H1 (cell line): ENCODE measurements around the gene ARMC9. TPM values are rescaled to one million over a fixed set of nuclear protein-coding genes. Genes with fewer than 3 reads are reported as not detected.

Source experiments
- CTCF ChIA-PET: fragments of 300-600 bp; sonication (Branson Sonifier 250); formaldehyde crosslinking; loops from one replicate; lab custom pipeline; 2021; ENCODE audit not compliant: partially characterized antibody; lab: Charles Lee
- POLR2A ChIA-PET: fragments of 300-600 bp; sonication (Branson Sonifier 250); formaldehyde crosslinking; loops from one replicate; lab custom pipeline; 2021; ENCODE audit warnings: inconsistent platforms; ENCODE audit not compliant: partially characterized antibody; lab: Charles Lee
- DNase-seq, 2 experiments: peaks; one replicate each; pipeline versions ENCODE4 v3.0.0 to v3.0.0-alpha.2; 2010 to 2022; ENCODE audit warnings: low spot score in 2 of 2, low read depth in 1 of 2, mixed read lengths in 1 of 2
- FAIRE-seq: peaks from 2 replicates; lab custom pipeline; 2011; peaks lifted over from hg19 to GRCh38; lab: Jason Lieb, UNC
- H2AFZ ChIP-seq: 2 replicates; pipeline ENCODE4 v1.8.1; 2012; ENCODE audit warnings: low read length, inconsistent platforms
- H2AK5ac ChIP-seq: 2 replicates; pipeline ENCODE4 v1.6.1; 2013; ENCODE audit warnings: low read depth, low read length
- H2BK120ac ChIP-seq: replicated peaks from 2 replicates; pipeline ENCODE3; 2013; ENCODE audit warnings: low read depth, low read length, inconsistent platforms
- H2BK12ac ChIP-seq: 2 replicates; pipeline ENCODE4 v1.6.1; 2013; ENCODE audit warnings: low read depth, low read length
- H2BK15ac ChIP-seq: 2 replicates; pipeline ENCODE4 v1.6.1; 2013; ENCODE audit warnings: low read length
- H2BK20ac ChIP-seq: 2 replicates; pipeline ENCODE4 v1.6.1; 2013; ENCODE audit warnings: low read length
- H2BK5ac ChIP-seq: 2 replicates; pipeline ENCODE4 v1.6.1; 2013; ENCODE audit warnings: low read depth, low read length
- H3K14ac ChIP-seq: 2 replicates; pipeline ENCODE4 v1.6.1; 2013; ENCODE audit warnings: inconsistent platforms; ENCODE audit not compliant: insufficient read length
- H3K18ac ChIP-seq: 2 replicates; pipeline ENCODE4 v1.6.1; 2013; ENCODE audit warnings: low read length; ENCODE audit errors: extremely low read depth
- H3K23ac ChIP-seq: 2 replicates; pipeline ENCODE4 v1.6.1; 2013; ENCODE audit warnings: inconsistent platforms; ENCODE audit not compliant: insufficient read length
- H3K23me2 ChIP-seq: 2 replicates; pipeline ENCODE4 v1.6.1; 2013; ENCODE audit warnings: low read depth, low read length
- H3K27ac ChIP-seq: 2 replicates; pipeline ENCODE4 v1.6.1; 2011; ENCODE audit warnings: low read depth, low read length, inconsistent platforms
- H3K27me3 ChIP-seq, 4 experiments: replicated peaks in 1 of 4; 1 replicate in 1 of 4; 2 replicates in 3 of 4; pipeline versions ENCODE4 v1.6.1 to v1.8.1; 2011 to 2013; ENCODE audit warnings: low read length in 3 of 4, mild to moderate bottlenecking in 3 of 4, inconsistent platforms in 2 of 4, mixed read lengths in 2 of 4, moderate library complexity in 1 of 4; ENCODE audit not compliant: control insufficient read depth in 3 of 4, insufficient read depth in 3 of 4; ENCODE audit errors: extremely low read depth in 1 of 4
- H3K36me3 ChIP-seq, 4 experiments: 2 replicates each; pipeline versions ENCODE4 v1.6.1 to v1.8.1; 2011 to 2013; ENCODE audit warnings: mild to moderate bottlenecking in 4 of 4, low read length in 3 of 4, moderate library complexity in 2 of 4, control low read depth in 1 of 4, inconsistent platforms in 1 of 4; ENCODE audit not compliant: insufficient read depth in 4 of 4, control insufficient read depth in 2 of 4
- H3K4ac ChIP-seq: replicated peaks from 2 replicates; pipeline ENCODE3; 2013; ENCODE audit warnings: low read length, low read depth, mixed read lengths, inconsistent platforms; ENCODE audit not compliant: insufficient read length
- H3K4me1 ChIP-seq, 4 experiments: replicated peaks in 1 of 4; 1 replicate in 1 of 4; 2 replicates in 3 of 4; pipeline versions ENCODE4 v1.6.1 to v1.8.1; 2011 to 2013; ENCODE audit warnings: low read length in 3 of 4, inconsistent platforms in 2 of 4, mixed read lengths in 1 of 4; ENCODE audit not compliant: insufficient read depth in 4 of 4, control insufficient read depth in 3 of 4
- H3K4me2 ChIP-seq, 2 experiments: 2 replicates each; pipeline versions ENCODE4 v1.6.1 to v1.8.1; 2011 to 2013; ENCODE audit warnings: low read depth in 2 of 2, low read length in 2 of 2, control low read depth in 1 of 2, inconsistent platforms in 1 of 2, mild to moderate bottlenecking in 1 of 2; ENCODE audit not compliant: insufficient read depth in 1 of 2
- H3K4me3 ChIP-seq, 4 experiments: fragments of 200-600, 300-600 bp in 1 of 4; sonication (generic), shearing (Covaris generic), sonication (Bioruptor Twin) in 1 of 4; 2 replicates each; pipeline versions ENCODE4 v1.5.1 to v1.8.1; 2011 to 2016; ENCODE audit warnings: low read length in 4 of 4, low read depth in 3 of 4, control low read depth in 2 of 4, inconsistent platforms in 2 of 4, mild to moderate bottlenecking in 2 of 4, mixed read lengths in 1 of 4, moderate library complexity in 1 of 4; ENCODE audit not compliant: insufficient read depth in 2 of 4; ENCODE audit errors: extremely low read depth in 1 of 4
- H3K56ac ChIP-seq: replicated peaks from 2 replicates; pipeline ENCODE3; 2013; ENCODE audit warnings: low read depth, mild to moderate bottlenecking, mixed read lengths, low read length, inconsistent platforms; ENCODE audit not compliant: insufficient read length
- H3K79me1 ChIP-seq: 2 replicates; pipeline ENCODE4 v1.6.1; 2013; ENCODE audit warnings: low read depth, low read length, control low read depth
- H3K79me2 ChIP-seq, 2 experiments: 2 replicates each; pipeline versions ENCODE4 v1.6.1 to v1.8.1; 2012 to 2013; ENCODE audit warnings: low read length in 2 of 2, mild to moderate bottlenecking in 2 of 2, inconsistent platforms in 1 of 2; ENCODE audit not compliant: insufficient read depth in 2 of 2, control insufficient read depth in 1 of 2
- H3K9ac ChIP-seq, 4 experiments: replicated peaks in 1 of 4; 1 replicate in 1 of 4; 2 replicates in 3 of 4; pipeline versions ENCODE4 v1.6.1 to v1.8.1; 2011 to 2013; ENCODE audit warnings: low read depth in 3 of 4, low read length in 3 of 4, control low read depth in 2 of 4, mild to moderate bottlenecking in 2 of 4, moderate library complexity in 2 of 4, inconsistent platforms in 1 of 4; ENCODE audit errors: extremely low read depth in 1 of 4
- H3K9me3 ChIP-seq, 2 experiments: 2 replicates each; pipeline versions ENCODE4 v1.6.1 to v1.8.1; 2012 to 2013; ENCODE audit warnings: mild to moderate bottlenecking in 2 of 2, moderate library complexity in 2 of 2, control low read depth in 1 of 2, inconsistent platforms in 1 of 2, low read depth in 1 of 2, low read length in 1 of 2, mixed read lengths in 1 of 2; ENCODE audit not compliant: insufficient read depth in 2 of 2
- H4K20me1 ChIP-seq, 2 experiments: replicated peaks in 1 of 2; 2 replicates each; pipeline versions ENCODE3 to v1.8.1; 2011 to 2013; ENCODE audit warnings: inconsistent platforms in 2 of 2, low read length in 2 of 2, mild to moderate bottlenecking in 1 of 2; ENCODE audit not compliant: insufficient read depth in 2 of 2, control insufficient read depth in 1 of 2
- H4K5ac ChIP-seq: 2 replicates; pipeline ENCODE4 v1.6.1; 2013; ENCODE audit warnings: low read length, low read depth, mixed read lengths, inconsistent platforms; ENCODE audit not compliant: insufficient read length
- H4K8ac ChIP-seq: 2 replicates; pipeline ENCODE4 v1.8.0; 2013; ENCODE audit warnings: mild to moderate bottlenecking, moderate library complexity, low read length, inconsistent platforms; ENCODE audit not compliant: insufficient read depth; ENCODE audit errors: extremely low read depth
- H4K91ac ChIP-seq: replicated peaks from 2 replicates; pipeline ENCODE3; 2013; ENCODE audit warnings: low read length, mixed read lengths, inconsistent platforms; ENCODE audit not compliant: insufficient read length
- CBX5 ChIP-seq: fragments of 300-800, 300-1000 bp; sonication (generic); IDR thresholded peaks from 2 replicates; pipeline ENCODE4 v1.7.1; 2016; ENCODE audit warnings: antibody characterized with exemption, low read length, low read depth
- CEBPB ChIP-seq: IDR thresholded peaks from 2 replicates; pipeline ENCODE4 v1.6.1; 2012; ENCODE audit warnings: low read depth, low read length
- CTBP2 ChIP-seq: IDR thresholded peaks from 2 replicates; pipeline ENCODE4 v1.7.0; 2011; ENCODE audit warnings: borderline replicate concordance, mild to moderate bottlenecking, moderate library complexity, mixed read lengths, low read length; ENCODE audit not compliant: insufficient read depth, insufficient read length
- EP300 ChIP-seq, 2 experiments: IDR thresholded peaks; 1 replicate in 1 of 2; 2 replicates in 1 of 2; pipeline ENCODE4 v1.6.1; 2011 to 2012; ENCODE audit warnings: low read depth in 2 of 2, low read length in 2 of 2, mild to moderate bottlenecking in 2 of 2, borderline replicate concordance in 1 of 2, inconsistent platforms in 1 of 2, moderate library complexity in 1 of 2
- FOSL1 ChIP-seq: IDR thresholded peaks from 2 replicates; pipeline ENCODE4 v1.6.1; 2011; ENCODE audit warnings: mild to moderate bottlenecking, low read depth, low read length, moderate library complexity; ENCODE audit not compliant: insufficient read depth
- HDAC2 ChIP-seq, 2 experiments: fragments of 300-600 bp in 1 of 2; sonication (generic) in 1 of 2; IDR thresholded peaks; 2 replicates each; pipeline ENCODE4 v1.6.1; 2011 to 2012; ENCODE audit warnings: low read depth in 2 of 2, low read length in 2 of 2, mild to moderate bottlenecking in 2 of 2, moderate library complexity in 2 of 2, borderline replicate concordance in 1 of 2, inconsistent platforms in 1 of 2
- HDAC6 ChIP-seq: IDR thresholded peaks from one replicate; pipeline ENCODE4 v1.7.1; 2012; ENCODE audit warnings: low read depth, mild to moderate bottlenecking, inconsistent platforms, low read length, moderate library complexity
- JUND ChIP-seq: IDR thresholded peaks from 2 replicates; pipeline ENCODE4 v1.6.1; 2011; ENCODE audit warnings: mild to moderate bottlenecking, improper control_type of control experiment, low read length
- KDM4A ChIP-seq: IDR thresholded peaks from one replicate; pipeline ENCODE4 v1.7.1; 2012; ENCODE audit warnings: low read depth, mild to moderate bottlenecking, moderate library complexity, low read length, inconsistent platforms; ENCODE audit not compliant: severe bottlenecking
- KDM5A ChIP-seq: fragments of 200-600 bp; IDR thresholded peaks from 2 replicates; pipeline ENCODE4 v1.7.1; 2012; ENCODE audit warnings: mild to moderate bottlenecking, low read length, inconsistent platforms, mixed read lengths
- NRF1 ChIP-seq: IDR thresholded peaks from 2 replicates; pipeline ENCODE4 v1.6.1; 2011; ENCODE audit warnings: mild to moderate bottlenecking, low read depth, low read length, improper control_type of control experiment
- SIX5 ChIP-seq: IDR thresholded peaks from 2 replicates; pipeline ENCODE4 v1.6.1; 2011; ENCODE audit warnings: mild to moderate bottlenecking, low read depth, low read length
- YY1 ChIP-seq: IDR thresholded peaks from 2 replicates; pipeline ENCODE4 v1.6.1; 2011; ENCODE audit warnings: low read depth, mild to moderate bottlenecking, low read length
- WGBS, 2 experiments: shearing (Covaris generic) in 1 of 2; methylation state at CpG; one replicate each; pipeline versions ENCODE4 v1.1.6 to v1.1.7; 2013 to 2015; ENCODE audit warnings: low lambda C conversion rate in 2 of 2, mixed read lengths in 2 of 2, inconsistent platforms in 1 of 2, low coverage in 1 of 2, missing lambda C conversion rate in 1 of 2; ENCODE audit not compliant: insufficient replicate concordance in 2 of 2, insufficient coverage in 1 of 2, insufficient read length in 1 of 2; ENCODE audit errors: extremely low coverage in 1 of 2, missing lambda C conversion rate in 1 of 2; 5-methylcytosine and 5-hydroxymethylcytosine counted together
- polyA plus RNA-seq, 7 experiments: library from polyadenylated mRNA; depleted of rRNA in 3 of 7; stranded (reverse) in 5 of 7; unstranded in 2 of 7; fragments of >200 nt in 5 of 7; fragments of 200-250 nt in 2 of 7; gene quantifications; 1 replicate in 5 of 7; 2 replicates in 1 of 7; 4 replicates in 1 of 7; pipeline versions ENCODE4 v1.2.1 to v1.2.3, GENCODE V29; 2011 to 2013; ENCODE audit warnings: missing spikeins in 2 of 7, mixed read lengths in 2 of 7
- total RNA-seq: library from RNA; stranded (reverse); fragmentation: NEBNext Ultra II Directional; extraction: Animal tissue kit (Norgen Biotek cat#: 25700); gene quantifications from 2 replicates; pipeline ENCODE4 v1.2.1, GENCODE V29; 2021

ARMC9 gene
- total and polyA plus RNA-seq, 2 of the 8 experiments (the other 6 are each of a cell fraction or from before 2014, with no cell fraction given): 23.2 to 36.1 TPM

GRCh38 chr2:231210782-231211181 is 12.4 kb downstream of the ARMC9 start:
- H3K4me3 ChIP-seq: no peak overlapping the region
- no peak overlapping the region for H2AFZ ChIP-seq
- no peak overlapping the region for H2BK20ac ChIP-seq
- no peaks in the 10 kb centered on the region for H3K27me3 ChIP-seq
- no peaks in the 10 kb centered on the region for H3K4me1 ChIP-seq
- H3K79me2 ChIP-seq: no peaks in the 10 kb centered on the region
- no peak overlapping the region for H4K91ac ChIP-seq
- no peaks in the 10 kb centered on the region for H4K20me1 ChIP-seq
- DNase-seq: no peak
- no peak overlapping the region for H3K9ac ChIP-seq
- H3K23me2 ChIP-seq: no peaks in the 10 kb centered on the region
- H3K4ac ChIP-seq: no peak overlapping the region
- peaks cover 2 to 37% (median 16%) of the 10 kb centered on the region in 4 experiments; a peak in 7 of 8 replicates for H3K36me3 ChIP-seq
- ChIA-PET POLR2A (interaction anchor here (0.8 to 1.1 kb wide), 2 partner anchors 9 to 155 kb away, joined by 3 read pairs; no protein-coding TSS in a partner anchor), CTCF (interaction anchor here (0.8 to 2.0 kb wide), 6 partner anchors 9 to 80 kb away, joined by 3 to 11 read pairs (median 4); no protein-coding TSS in a partner anchor)
- no peak overlapping the region for H3K27ac ChIP-seq
- H3K14ac ChIP-seq: no peak overlapping the region
- no peak overlapping the region for H2AK5ac ChIP-seq
- H4K5ac ChIP-seq: no peak overlapping the region
- FAIRE-seq: no peak
- no peak overlapping the region for H3K18ac ChIP-seq
- no peak overlapping the region for H3K4me2 ChIP-seq
- H3K9me3 ChIP-seq: no peaks in the 10 kb centered on the region
- H2BK12ac ChIP-seq: no peak overlapping the region
- no peaks in the 10 kb centered on the region for H3K79me1 ChIP-seq
- H2BK15ac ChIP-seq: no peak overlapping the region
- H4K8ac ChIP-seq: no peak overlapping the region
- no peak overlapping the region for H2BK120ac ChIP-seq
- WGBS, 2 experiments: 95% methylated on average over 3 of the region's 3 CpGs; no CpG with 5 or more reads in 1 of the 2 experiments
- no peak overlapping the region for H3K23ac ChIP-seq
- no peak overlapping the region for H2BK5ac ChIP-seq
- no peak overlapping the region for H3K56ac ChIP-seq
- TF ChIP-seq JUND (no peak), CEBPB (no peak), HDAC2 (IDR thresholded peaks at IDR 0.05; ENCODE audit: borderline replicate concordance in 1 of 2, low read depth in 2 of 2, low read length in 2 of 2) (no peak), EP300 (IDR thresholded peaks at IDR 0.05; ENCODE audit: borderline replicate concordance in 1 of 2, low read depth in 2 of 2, low read length in 2 of 2) (no peak), KDM5A (no peak), NRF1 (no peak), CTBP2 (no peak), YY1 (no peak), FOSL1 (no peak), SIX5 (no peak), CBX5 (no peak), KDM4A (no peak), HDAC6 (no peak)
